Gastroesophageal sphincter (tissue), 3 donors: ENCODE measurements around the gene UCHL5.

Source experiments
- CTCF ChIP-seq, 4 experiments: fragments of 200-600 bp in 2 of 4; fragments of 450-650 bp in 2 of 4; sonication (generic) in 1 of 4; IDR thresholded peaks; one replicate each; pipeline ENCODE4 v1.5.1; 2017 to 2019; ENCODE audit warnings: antibody characterized with exemption in 4 of 4, mild to moderate bottlenecking in 2 of 4, moderate library complexity in 2 of 4
- EP300 ChIP-seq: sonication (generic); formaldehyde crosslinking; IDR thresholded peaks from one replicate; pipeline ENCODE4 v1.6.1; 2017; ENCODE audit warnings: antibody characterized with exemption, mild to moderate bottlenecking
- POLR2A ChIP-seq, 2 donors: fragments of 450-650 bp; IDR thresholded peaks; one replicate each; pipeline ENCODE4 v1.6.1; 2017; ENCODE audit warnings: antibody characterized with exemption in 2 of 2, mild to moderate bottlenecking in 2 of 2, moderate library complexity in 1 of 2
- POLR2AphosphoS5 ChIP-seq: sonication (generic); formaldehyde crosslinking; IDR thresholded peaks from one replicate; pipeline ENCODE4 v1.6.1; 2017; ENCODE audit warnings: antibody characterized with exemption

GRCh38 chr1:192980856-192981255, 78.3 kb downstream of the UCHL5 start:
- TF ChIP-seq CTCF (IDR thresholded peaks at IDR 0.05) (no peak), POLR2AphosphoS5 (no peak), POLR2A (IDR thresholded peaks at IDR 0.05) (no peak), EP300 (no peak)
